Endothelial cell (in vitro differentiated cells): ENCODE data around the gene BAG1. TPM values are rescaled to one million over a fixed set of nuclear protein-coding genes. Genes with fewer than 3 reads are reported as not detected.

Experiments used
- DNase-seq: peaks from one replicate; pipeline ENCODE4 v3.0.0; 2021; ENCODE audit warnings: low spot score
- H3K27ac Mint-ChIP-seq: one replicate; pipeline ENCODE4 v1.8.0; 2021; ENCODE audit warnings: mixed read lengths, inconsistent platforms; ENCODE audit not compliant: unreplicated experiment
- H3K27me3 Mint-ChIP-seq: one replicate; pipeline ENCODE4 v1.8.0; 2021; ENCODE audit warnings: mild to moderate bottlenecking, moderate library complexity, mixed read lengths, inconsistent platforms; ENCODE audit not compliant: unreplicated experiment
- H3K36me3 Mint-ChIP-seq: one replicate; pipeline ENCODE4 v1.8.0; 2021; ENCODE audit warnings: mild to moderate bottlenecking, low read depth, mixed read lengths, inconsistent platforms; ENCODE audit not compliant: unreplicated experiment
- H3K4me1 Mint-ChIP-seq: one replicate; pipeline ENCODE4 v1.8.0; 2021; ENCODE audit warnings: mild to moderate bottlenecking, mixed read lengths, inconsistent platforms; ENCODE audit not compliant: unreplicated experiment
- H3K4me3 Mint-ChIP-seq: one replicate; pipeline ENCODE4 v1.8.0; 2021; ENCODE audit warnings: mild to moderate bottlenecking, mixed read lengths, inconsistent platforms; ENCODE audit not compliant: unreplicated experiment
- H3K9me3 Mint-ChIP-seq: one replicate; pipeline ENCODE4 v1.8.0; 2021; ENCODE audit warnings: mixed read lengths, inconsistent platforms; ENCODE audit not compliant: unreplicated experiment
- CTCF ChIP-seq: fragments of 200-600 bp; sonication (generic); IDR thresholded peaks from one replicate; pipeline ENCODE4 v1.5.0; 2021; ENCODE audit warnings: antibody characterized with exemption; ENCODE audit not compliant: unreplicated experiment
- total RNA-seq: library from RNA; stranded (reverse); fragmentation: NEBNext Ultra II Directional; extraction: Animal tissue kit (Norgen Biotek cat#: 25700); gene quantifications from one replicate; pipeline ENCODE4 v1.2.1, GENCODE V29; 2021; ENCODE audit not compliant: unreplicated experiment

The BAG1 gene
- total RNA-seq, 1 donor from 2014 or later, result 61.5 TPM

GRCh38 chr9:33290247-33291030 lies 25.9 kb upstream of the BAG1 start, which contains the start of gene NFX1:
Gene NFX1 (plus strand): TSS chr9:33290516. CDS start chr9:33290573, 57 bp downstream.
- Mint-ChIP-seq H3K36me3 (peaks cover 22% of the 10 kb centered on the region), H3K27me3 (peaks cover 10% of the 10 kb centered on the region), H3K27ac (peak within 1 kb of the TSS; percentile 96), H3K9me3 (no peaks in the 10 kb centered on the region), H3K4me1 (peaks cover 25% of the 10 kb centered on the region), H3K4me3 (peak within 1 kb of the TSS; percentile 95)
- peak; percentile 94 for DNase-seq
- no peak for TF ChIP-seq CTCF

DNA sequence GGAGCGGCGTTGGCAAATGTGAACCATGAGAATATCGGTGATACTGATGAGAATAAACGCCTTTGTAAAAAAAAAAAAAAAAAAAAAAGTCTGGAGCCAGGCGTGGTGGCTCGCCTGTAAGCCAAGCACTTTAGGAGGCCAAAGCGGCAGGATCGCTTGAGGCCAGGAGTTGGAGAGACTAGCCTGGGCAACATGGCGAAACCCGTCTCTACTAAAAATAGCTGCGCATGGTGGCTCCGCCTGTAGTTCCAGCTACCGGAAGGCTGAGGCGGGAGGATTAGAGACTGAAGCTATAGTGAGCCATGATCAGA lies 25.4 kb upstream of the BAG1 start:
- peak overlapping the region; percentile 95 for H3K4me3 Mint-ChIP-seq
- TF ChIP-seq CTCF, result no peak
- H3K36me3 Mint-ChIP-seq, result peaks cover 21% of the 10 kb centered on the region
- H3K27ac Mint-ChIP-seq, result peak overlapping the region; percentile 96
- H3K4me1 Mint-ChIP-seq, result peaks cover 25% of the 10 kb centered on the region
- DNase-seq, result no peak
- peaks cover 10% of the 10 kb centered on the region for H3K27me3 Mint-ChIP-seq
- H3K9me3 Mint-ChIP-seq, result no peaks in the 10 kb centered on the region

DNA sequence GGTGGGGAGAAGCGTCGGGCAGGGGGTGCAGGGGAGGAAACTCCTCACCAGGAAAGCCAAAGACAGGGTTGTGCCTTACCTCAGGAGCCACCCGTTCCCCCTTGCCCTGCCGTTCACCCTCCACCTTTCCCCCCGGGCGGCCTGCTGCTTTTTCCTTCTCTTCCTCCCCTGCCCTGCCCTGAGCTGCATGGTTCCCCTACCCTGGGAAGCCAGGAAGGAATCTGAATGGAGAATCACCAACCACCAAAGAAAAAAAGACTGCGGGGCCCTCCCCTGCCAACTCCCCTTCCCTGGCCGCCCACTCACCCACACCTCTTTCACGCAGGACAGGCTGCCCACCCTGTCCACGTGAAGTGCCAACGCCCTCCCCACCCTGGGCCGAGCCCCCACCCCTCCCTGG lies 25.0 kb upstream of the BAG1 start:
- no peak for DNase-seq
- Mint-ChIP-seq H3K9me3 (no peaks in the 10 kb centered on the region), H3K36me3 (peaks cover 17% of the 10 kb centered on the region), H3K4me3 (peak overlapping the region; percentile 95), H3K27ac (peak overlapping the region; percentile 96), H3K27me3 (peaks cover 10% of the 10 kb centered on the region), H3K4me1 (peaks cover 25% of the 10 kb centered on the region)
- TF ChIP-seq CTCF, result no peak

DNA sequence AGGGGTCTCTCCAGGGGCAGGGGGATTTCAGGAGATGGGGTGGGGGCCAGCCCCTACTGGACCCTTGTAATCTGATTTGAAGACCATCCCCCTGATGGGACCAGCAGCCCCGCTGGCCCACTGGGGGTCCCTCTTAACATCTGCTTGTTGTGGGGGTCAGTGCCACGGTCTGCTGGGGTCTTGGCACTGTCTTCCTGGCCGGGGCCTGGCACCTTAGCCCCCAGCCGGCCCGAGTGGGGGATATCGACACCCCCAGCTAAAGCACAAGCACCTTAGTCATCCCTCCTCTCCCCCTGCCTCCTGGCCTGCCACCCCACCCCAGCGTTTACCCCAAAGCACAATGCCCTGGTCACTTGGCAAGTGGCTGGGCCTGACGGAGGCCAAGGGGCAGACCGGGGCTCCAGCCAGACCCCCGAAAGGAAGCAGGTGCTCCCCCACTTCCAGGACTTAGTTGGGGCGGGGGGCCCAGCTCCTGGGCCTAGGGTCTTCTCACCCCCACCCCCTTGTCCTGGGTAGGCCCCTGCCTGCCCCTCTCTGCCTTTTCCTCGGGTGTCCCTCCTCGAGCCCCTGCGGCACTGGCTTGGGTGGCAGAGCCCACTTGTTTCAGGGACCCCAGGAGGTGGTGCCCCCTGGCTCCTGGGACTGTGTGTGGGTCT lies 24.4 kb upstream of the BAG1 start:
- peaks cover 25% of the 10 kb centered on the region for H3K4me1 Mint-ChIP-seq
- no peak overlapping the region for H3K27ac Mint-ChIP-seq
- no peak for DNase-seq
- peaks cover 15% of the 10 kb centered on the region for H3K36me3 Mint-ChIP-seq
- no peak for TF ChIP-seq CTCF
- no peaks in the 10 kb centered on the region for H3K9me3 Mint-ChIP-seq
- H3K27me3 Mint-ChIP-seq, result peaks cover 10% of the 10 kb centered on the region
- H3K4me3 Mint-ChIP-seq, result no peak overlapping the region

- peaks cover 22% of the 10 kb centered on the region for H3K4me1 Mint-ChIP-seq
- DNase-seq, result no peak
- H3K9me3 Mint-ChIP-seq, result no peaks in the 10 kb centered on the region
- H3K27ac Mint-ChIP-seq, result no peak overlapping the region
- H3K4me3 Mint-ChIP-seq, result no peak overlapping the region
- H3K27me3 Mint-ChIP-seq, result peaks cover 10% of the 10 kb centered on the region
- TF ChIP-seq CTCF, result no peak
- H3K36me3 Mint-ChIP-seq, result peaks cover 16% of the 10 kb centered on the region
Observed at GRCh38 chr9:33288235-33288634, 23.7 kb upstream of the BAG1 start.
